Gastrocnemius medialis (tissue), 4 donors: Measurements from ENCODE around the gene SLC18A2.

Source experiments
- CTCF ChIP-seq, 5 experiments: fragments of 450-650 bp in 3 of 5; fragments of 200-600 bp in 2 of 5; sonication (generic) in 2 of 5; IDR thresholded peaks in 4 of 5; conservative IDR thresholded peaks in 1 of 5; 1 replicate in 4 of 5; 2 replicates in 1 of 5; pipeline ENCODE4 v1.5.1; 2016 to 2019; ENCODE audit warnings: antibody characterized with exemption in 5 of 5, mild to moderate bottlenecking in 3 of 5, moderate library complexity in 3 of 5
- POLR2A ChIP-seq, 2 donors: fragments of 450-650 bp; IDR thresholded peaks; one replicate each; pipeline ENCODE4 v1.6.1; 2017; ENCODE audit warnings: antibody characterized with exemption in 2 of 2, mild to moderate bottlenecking in 2 of 2, moderate library complexity in 2 of 2

GRCh38 chr10:117222976-117223692 lies 17.8 kb upstream of the SLC18A2 start:
- TF ChIP-seq CTCF (IDR thresholded peaks at IDR 0.05 in 4 of 5, conservative IDR thresholded peaks at IDR 0.05 in 1 of 5) (no peak), POLR2A (IDR thresholded peaks at IDR 0.05) (no peak)
